Bone marrow (tissue), 2 donors: Measurements from ENCODE around the gene PHAX.
"Not testable (repeated sequence)": the region's sequence is repeated elsewhere in the genome, so short reads cannot be mapped to it uniquely, and the experiment has no call there.

Source experiments
- DNase-seq, 2 donors: peaks; one replicate each; lab custom pipeline; 2025; lab: John Stamatoyannopoulos, UW

PHAX gene

GRCh38 chr5:126600631-126601511 lies at the start of gene PHAX:
Gene PHAX (plus strand): TSS chr5:126600947. CDS start chr5:126600963, 16 bp downstream.
- peak; percentile 54 to 55 for DNase-seq

- DNase-seq, result no peak
Observed at GRCh38 chr5:126552614-126553013, 48.1 kb upstream of the PHAX start.

GRCh38 chr5:126555101-126555500 lies 45.6 kb upstream of the PHAX start:
- not testable (repeated sequence) for DNase-seq

- DNase-seq, result no peak
Observed at GRCh38 chr5:126561908-126562307, 38.8 kb upstream of the PHAX start.

DNA sequence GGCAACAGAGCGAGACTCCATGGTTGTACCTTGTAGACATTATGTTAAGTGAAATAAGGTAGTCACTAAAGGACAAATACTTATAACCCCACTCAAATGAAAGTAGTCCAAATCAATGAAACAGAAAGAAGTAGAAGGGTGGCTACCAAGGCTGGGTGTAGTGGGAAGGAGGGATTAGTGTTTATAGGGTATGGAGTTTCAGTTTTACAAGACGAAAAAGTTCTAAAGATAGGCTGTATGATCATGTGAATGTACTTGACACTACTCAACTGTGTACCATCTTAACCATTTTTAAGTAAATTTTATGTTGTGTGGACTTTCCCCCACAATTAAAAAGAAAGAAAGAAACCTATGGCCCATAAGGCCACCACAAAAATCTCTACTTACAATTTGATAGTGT lies 37.9 kb upstream of the PHAX start:
- no peak for DNase-seq

GRCh38 chr5:126568206-126568755 lies 32.5 kb upstream of the PHAX start:
- DNase-seq, result no peak

GRCh38 chr5:126575644-126576043 lies 25.1 kb upstream of the PHAX start:
- no peak for DNase-seq

- no peak for DNase-seq
Observed at GRCh38 chr5:126576974-126577373, 23.8 kb upstream of the PHAX start.

GRCh38 chr5:126577415-126577814 lies 23.3 kb upstream of the PHAX start:
- DNase-seq, result no peak

DNA sequence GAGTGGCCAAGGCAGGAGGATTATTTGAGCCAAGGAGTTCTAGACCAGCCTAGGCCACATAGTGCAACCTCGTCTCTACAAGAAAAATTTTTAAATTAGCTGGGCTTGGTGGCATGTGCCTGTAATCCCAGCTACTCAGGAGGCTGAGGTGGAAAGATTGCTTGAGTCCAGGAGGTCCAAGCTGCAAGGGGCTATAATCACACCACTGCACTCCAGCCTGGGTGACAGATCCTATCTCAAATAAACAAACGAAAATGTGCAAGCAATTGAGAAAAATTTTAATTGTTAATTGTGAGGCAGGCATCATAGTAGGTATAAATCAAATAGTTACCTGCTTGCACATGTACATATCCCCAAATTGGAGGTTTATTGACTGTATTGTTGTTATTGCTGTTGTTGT lies 21.0 kb upstream of the PHAX start:
- DNase-seq, result no peak

DNA sequence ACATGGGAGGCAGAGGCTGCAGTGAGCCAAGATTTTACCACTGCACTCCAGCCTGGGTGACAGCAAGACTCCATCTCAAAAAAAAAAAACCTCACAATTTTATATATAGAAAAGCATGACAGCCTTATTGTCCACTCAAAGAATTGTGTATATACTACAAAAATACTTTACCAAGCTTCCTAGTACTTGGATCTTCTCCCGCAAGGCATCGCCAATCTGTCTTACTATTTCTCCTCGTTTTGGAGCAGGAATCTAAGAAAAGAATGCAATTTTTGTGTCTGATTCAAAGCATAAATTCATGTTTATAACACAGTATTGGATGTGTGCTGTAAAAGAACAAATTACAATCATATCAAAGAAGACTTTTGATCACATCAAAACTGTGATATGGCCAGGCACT lies 17.0 kb upstream of the PHAX start:
- DNase-seq, result no peak

DNA sequence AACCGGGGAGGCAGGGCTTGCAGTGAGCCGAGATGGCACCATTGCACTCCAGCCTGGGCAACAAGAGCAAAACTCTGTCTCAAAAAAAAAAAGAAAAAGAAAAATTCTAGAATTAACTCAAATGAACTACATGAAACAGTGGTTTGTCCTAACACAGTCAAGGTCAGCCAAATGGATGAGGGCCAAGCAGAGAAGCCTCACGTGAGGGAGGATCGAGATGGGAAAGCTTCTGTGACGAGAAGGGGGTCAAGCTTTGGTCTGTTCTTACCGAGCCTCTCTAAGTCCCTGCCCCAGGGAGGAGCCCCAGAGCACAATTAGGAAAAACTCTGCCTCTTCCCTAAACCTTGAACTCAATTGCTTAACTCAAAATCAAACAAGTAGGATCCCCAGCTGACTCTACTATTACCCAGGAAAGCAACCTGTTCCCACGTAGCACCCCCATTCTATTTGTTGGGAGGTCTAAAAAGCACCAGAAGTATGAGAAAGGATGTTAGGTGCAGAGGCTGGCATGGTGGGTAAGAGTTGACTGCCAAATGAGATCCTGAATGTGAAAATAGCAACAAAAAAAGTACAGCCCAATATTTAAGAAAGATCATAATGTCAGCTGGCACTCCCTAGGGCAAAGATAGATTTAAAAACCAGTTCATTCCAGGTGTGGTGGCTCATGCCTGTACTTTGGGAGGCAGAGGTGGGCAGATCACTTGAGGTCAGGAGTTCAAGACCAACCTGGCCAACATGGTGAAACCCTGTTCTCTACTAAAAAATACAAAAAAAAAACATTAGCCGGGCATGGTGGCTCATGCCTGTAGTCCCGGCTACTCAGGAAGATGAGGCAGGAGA lies 13.0 kb upstream of the PHAX start:
- DNase-seq, result no peak

- no peak for DNase-seq
Observed at GRCh38 chr5:126589536-126590297, 11.0 kb upstream of the PHAX start.

- DNase-seq, result no peak
Observed at GRCh38 chr5:126591549-126591948, 9.2 kb upstream of the PHAX start.

DNA sequence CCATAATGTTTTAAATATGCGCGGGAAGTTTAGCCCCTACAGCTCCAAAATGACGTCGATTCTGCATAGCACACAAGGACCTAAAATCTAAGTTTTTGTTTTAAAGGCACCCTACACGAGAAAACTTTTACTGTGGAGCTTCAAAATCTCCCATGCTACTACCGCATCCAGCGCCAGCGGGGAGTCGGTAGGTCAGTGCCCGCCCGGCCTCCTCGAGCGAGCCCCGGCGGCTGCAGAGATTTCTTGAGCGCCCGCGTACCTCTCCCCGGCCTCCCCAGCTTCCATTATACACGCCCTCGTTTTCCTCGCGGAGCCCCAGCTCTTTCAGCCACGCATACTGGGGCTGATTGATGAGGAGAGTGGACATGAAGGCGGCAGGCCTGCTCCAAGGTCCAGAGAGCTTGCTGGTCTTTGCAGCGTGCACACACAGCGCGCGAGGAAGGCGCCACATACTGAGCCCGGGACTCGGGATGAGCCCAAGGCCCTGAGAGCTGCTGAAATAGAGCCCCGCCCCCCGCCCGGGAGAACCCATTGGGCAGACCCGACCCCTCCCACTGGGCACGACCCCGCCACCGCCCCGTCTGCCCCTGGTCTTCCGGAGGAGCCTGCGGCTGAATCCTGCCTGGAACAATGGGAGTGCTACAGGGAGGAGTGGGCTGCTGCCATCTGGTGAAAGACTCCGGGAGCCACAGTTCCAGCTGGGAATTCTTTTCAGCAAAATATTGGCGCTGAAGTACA lies 5.8 kb upstream of the PHAX start, which contains the start of gene ALDH7A1:
TSS of gene ALDH7A1 (minus strand) at position 472 of the 738 bp plus-strand sequence. CDS start at position 451, 21 bp downstream.
- DNase-seq, result peak; percentile 8 to 47

- DNase-seq, result no peak
Observed at GRCh38 chr5:126595486-126596083, 5.2 kb upstream of the PHAX start.

DNA sequence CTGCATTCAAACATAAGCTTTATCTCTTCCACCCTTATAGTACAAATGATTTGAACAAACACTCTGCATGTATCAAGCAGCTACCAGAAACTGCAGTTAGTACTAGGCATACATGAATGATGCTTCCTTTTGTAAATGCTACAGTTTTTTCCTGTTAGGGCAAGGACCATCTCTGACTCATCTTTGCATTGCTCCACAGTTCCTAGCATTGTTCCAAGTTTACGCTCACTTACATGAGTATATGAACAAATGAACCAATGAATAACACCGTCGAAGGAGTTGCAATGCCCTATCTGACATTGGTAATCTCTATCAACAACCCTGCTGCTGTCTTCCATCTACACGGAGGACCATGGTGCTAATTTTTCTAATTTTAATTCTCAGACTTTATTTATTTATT lies 3.6 kb upstream of the PHAX start:
- DNase-seq, result no peak

GRCh38 chr5:126599499-126599898 lies 1.2 kb upstream of the PHAX start:
- DNase-seq, result no peak

DNA sequence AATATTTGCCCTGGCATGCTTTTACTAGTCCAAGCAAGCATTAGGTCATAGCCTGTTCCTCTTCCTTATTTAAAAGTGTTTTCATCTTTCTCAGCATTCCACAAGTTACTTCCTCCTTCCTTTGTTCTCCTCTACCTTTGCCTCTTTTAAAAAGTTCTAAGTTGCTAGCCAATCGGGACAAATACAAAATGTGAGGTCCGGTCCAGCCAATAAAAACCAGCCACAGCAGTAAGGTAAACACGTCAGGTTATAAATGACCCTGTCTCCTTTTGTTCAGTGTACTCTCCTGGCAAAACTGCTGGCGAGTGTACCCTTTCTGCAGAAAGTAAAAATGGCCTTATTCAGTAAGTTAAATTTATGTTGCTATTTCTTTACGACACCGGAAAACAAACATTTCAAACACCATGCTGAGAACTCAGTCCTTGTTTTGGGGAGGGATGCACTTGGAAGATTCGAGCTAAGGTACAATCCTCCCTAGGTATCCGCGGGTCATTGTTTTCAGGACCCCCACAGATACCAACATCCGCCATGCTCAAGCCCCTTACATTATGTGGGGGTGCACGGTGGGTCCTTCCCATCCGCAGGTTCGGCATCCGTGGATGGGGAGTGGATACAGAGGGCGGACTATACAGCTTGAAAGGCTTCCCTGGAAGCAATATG lies 646 bp upstream of the PHAX start:
- not testable (repeated sequence) for DNase-seq

- DNase-seq, result no peak
Observed at GRCh38 chr5:126603402-126603991, 2.8 kb downstream of the PHAX start.
